Endothelial cell of umbilical vein (primary cell): Measurements from ENCODE around the gene TUBG2. TPM values are rescaled to one million over a fixed set of nuclear protein-coding genes. Genes with fewer than 3 reads are reported as not detected.

Experiments
- BruUV-seq: library from RNA; stranded (reverse); fragments of 400-500 nt; replicated peaks from 2 replicates; lab custom pipeline; 2021; lab: Mats Ljungman, UMichigan
- CTCF ChIA-PET: fragments of 300-600, 350-600 bp; sonication (Branson Sonifier 250); formaldehyde crosslinking; loops from one replicate; lab custom pipeline; 2021; ENCODE audit warnings: antibody characterized with exemption, inconsistent platforms; lab: Charles Lee
- POLR2A ChIA-PET: fragments of 300-600, 350-600 bp; sonication (Branson Sonifier 250); formaldehyde crosslinking; loops from one replicate; lab custom pipeline; 2021; ENCODE audit warnings: antibody characterized with exemption, inconsistent platforms; lab: Charles Lee
- DNase-seq: peaks from one replicate; pipeline ENCODE4 v3.0.0-alpha.2; 2011; ENCODE audit warnings: low read depth, low spot score
- FAIRE-seq: peaks from 2 replicates; lab custom pipeline; 2011; peaks lifted over from hg19 to GRCh38; lab: Jason Lieb, UNC
- H2AFZ ChIP-seq: 2 replicates; pipeline ENCODE4 v1.6.0; 2012; ENCODE audit warnings: low read depth, low read length, control low read depth, inconsistent platforms
- H3K27ac ChIP-seq: 2 replicates; pipeline ENCODE4 v1.5.1; 2011; ENCODE audit warnings: low read depth, mild to moderate bottlenecking, control low read depth, low read length, moderate library complexity; ENCODE audit not compliant: insufficient read depth
- H3K27me3 ChIP-seq, 2 experiments: 2 replicates each; pipeline versions ENCODE4 v1.6.0 to v1.6.1; 2011; ENCODE audit warnings: low read length in 2 of 2, mixed read lengths in 1 of 2; ENCODE audit not compliant: control insufficient read depth in 2 of 2, insufficient read depth in 2 of 2
- H3K36me3 ChIP-seq, 2 experiments: 2 replicates in 1 of 2; 3 replicates in 1 of 2; pipeline ENCODE4 v1.5.1; 2011; ENCODE audit warnings: low read length in 2 of 2, mild to moderate bottlenecking in 1 of 2, moderate library complexity in 1 of 2; ENCODE audit not compliant: control insufficient read depth in 2 of 2, insufficient read depth in 2 of 2; ENCODE audit errors: extremely low read depth in 1 of 2
- H3K4me1 ChIP-seq: 3 replicates; pipeline ENCODE4 v1.5.1; 2011; ENCODE audit warnings: mild to moderate bottlenecking, low read length; ENCODE audit not compliant: control insufficient read depth, insufficient read depth; ENCODE audit errors: extremely low read depth
- H3K4me2 ChIP-seq: 2 replicates; pipeline ENCODE4 v1.6.1; 2011; ENCODE audit warnings: low read length, control low read depth, mixed read lengths; ENCODE audit not compliant: insufficient read depth
- H3K4me3 ChIP-seq, 3 experiments: fragments of 200-600 bp in 1 of 3; sonication (generic), shearing (Covaris generic) in 1 of 3; replicated peaks in 1 of 3; 2 replicates each; pipeline ENCODE4 v1.5.1; 2011 to 2016; ENCODE audit warnings: control low read depth in 3 of 3, low read length in 3 of 3, mild to moderate bottlenecking in 2 of 3, inconsistent platforms in 1 of 3, low read depth in 1 of 3, moderate library complexity in 1 of 3; ENCODE audit not compliant: insufficient read depth in 1 of 3
- H3K79me2 ChIP-seq: 2 replicates; pipeline ENCODE4 v1.6.0; 2012; ENCODE audit warnings: low read length, inconsistent platforms; ENCODE audit not compliant: control insufficient read depth, insufficient read depth
- H3K9ac ChIP-seq: replicated peaks from 2 replicates; pipeline ENCODE3; 2011; ENCODE audit warnings: low read length, control low read depth; ENCODE audit not compliant: insufficient read depth; ENCODE audit errors: extremely low read depth
- H3K9me1 ChIP-seq: replicated peaks from 3 replicates; pipeline ENCODE4 v1.6.0; 2011; ENCODE audit warnings: mild to moderate bottlenecking, low read length; ENCODE audit not compliant: control insufficient read depth, insufficient read depth; ENCODE audit errors: extremely low read depth
- H3K9me3 ChIP-seq: replicated peaks from 2 replicates; pipeline ENCODE4 v1.5.1; 2012; ENCODE audit warnings: low read length, inconsistent platforms; ENCODE audit not compliant: control insufficient read depth, insufficient read depth
- H4K20me1 ChIP-seq: replicated peaks from 2 replicates; pipeline ENCODE3; 2011; ENCODE audit warnings: mild to moderate bottlenecking, low read length; ENCODE audit not compliant: control insufficient read depth, insufficient read depth; ENCODE audit errors: extremely low read depth
- EZH2 ChIP-seq: IDR thresholded peaks from 2 replicates; pipeline ENCODE4 v1.6.1; 2012; ENCODE audit warnings: borderline replicate concordance, low read depth, mild to moderate bottlenecking, moderate library complexity, low read length, inconsistent platforms; ENCODE audit not compliant: severe bottlenecking
- FOS ChIP-seq: IDR thresholded peaks from 2 replicates; pipeline ENCODE4 v1.6.1; 2011; ENCODE audit warnings: mild to moderate bottlenecking, low read length, moderate library complexity, borderline replicate concordance; ENCODE audit not compliant: insufficient read depth
- GATA2 ChIP-seq: IDR thresholded peaks from 2 replicates; pipeline ENCODE4 v1.7.0; 2011; ENCODE audit warnings: low read depth, mild to moderate bottlenecking, moderate library complexity, mixed read lengths, low read length; ENCODE audit not compliant: insufficient read length, insufficient read depth
- JUN ChIP-seq: IDR thresholded peaks from 2 replicates; pipeline ENCODE4 v1.6.1; 2011; ENCODE audit warnings: borderline replicate concordance, low read depth; ENCODE audit not compliant: insufficient read length, insufficient read depth
- MYC ChIP-seq: IDR thresholded peaks from one replicate; pipeline ENCODE4 v1.6.1; 2011; ENCODE audit warnings: mild to moderate bottlenecking, low read depth, low read length
- POLR2A ChIP-seq: IDR thresholded peaks from 2 replicates; pipeline ENCODE4 v1.6.1; 2012; ENCODE audit warnings: low read depth, mild to moderate bottlenecking, control low read depth, low read length
- POLR2AphosphoS5 ChIP-seq: IDR thresholded peaks from 2 replicates; pipeline ENCODE4 v1.6.1; 2012; ENCODE audit warnings: low read depth, mild to moderate bottlenecking, control low read depth, low read length, moderate library complexity; ENCODE audit not compliant: insufficient read depth
- dilution Hi-C: fragments of 300-500 bp; cut with MboI; formaldehyde crosslinking; loops from one replicate; pipeline ENCODE4 v1.15.0; 2019; ENCODE audit warnings: low sequenced_read_pairs; ENCODE audit not compliant: extremely low pct_ligation_motif_present
- intact Hi-C: fragments of 100-400 bp; cut with micrococcal nuclease; formaldehyde crosslinking; loops from one replicate; pipeline ENCODE4 v1.10.0; 2022
- polyA plus RNA-seq, 4 experiments: library from polyadenylated mRNA; depleted of rRNA in 3 of 4; stranded (reverse) in 3 of 4; unstranded in 1 of 4; fragments of >200 nt; gene quantifications; 2 replicates each; pipeline versions ENCODE4 v1.2.1 to v1.2.3, GENCODE V29; 2011 to 2012; ENCODE audit warnings: missing spikeins in 1 of 4
- total RNA-seq: library from RNA; stranded (reverse); gene quantifications from 2 replicates; pipeline ENCODE4 v1.2.3, GENCODE V29; 2021
- TF ChIP-seq, protein P1 (sequence below): IDR thresholded peaks from 2 replicates; pipeline ENCODE4 v1.6.1; 2011; ENCODE audit not compliant: insufficient read depth, insufficient read length
- TF ChIP-seq, protein P2 (sequence below), 2 donors: IDR thresholded peaks; 1 replicate in 1 of 2; 2 replicates in 1 of 2; pipeline ENCODE4 v1.5.1; 2011; ENCODE audit warnings: low read length in 2 of 2, mild to moderate bottlenecking in 2 of 2, moderate library complexity in 2 of 2, control low read depth in 1 of 2, inconsistent platforms in 1 of 2, low read depth in 1 of 2; ENCODE audit not compliant: insufficient read depth in 1 of 2; ENCODE audit errors: extremely low read depth in 1 of 2

Gene TUBG2
- total and polyA plus RNA-seq, 2 donors (not counting 3 experiments of a cell fraction or from before 2014, with no cell fraction given), result 13.2 to 17.7 TPM

DNA sequence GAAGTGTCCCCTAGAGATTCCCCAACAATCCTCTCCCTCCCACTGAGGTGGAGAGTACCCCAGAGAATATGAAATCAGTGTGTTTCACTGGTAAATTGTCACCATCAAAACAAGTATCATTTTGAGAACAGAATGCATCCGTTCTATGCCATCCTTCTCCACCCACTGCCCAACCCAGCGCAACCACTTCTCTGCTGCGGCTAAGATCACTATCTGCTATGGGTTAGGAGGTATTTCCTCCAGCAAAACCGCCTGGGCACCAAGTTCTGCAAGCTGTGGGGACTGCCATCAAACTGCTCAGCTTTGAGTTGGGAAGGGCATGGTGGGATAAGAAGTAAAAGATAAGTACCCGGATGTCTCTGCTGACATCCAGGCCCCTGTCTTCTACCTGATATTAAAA is 47.6 kb downstream of the TUBG2 start:
- TF ChIP-seq JUN (no peak), POLR2A (no peak)
- TF ChIP-seq, protein P1, sequence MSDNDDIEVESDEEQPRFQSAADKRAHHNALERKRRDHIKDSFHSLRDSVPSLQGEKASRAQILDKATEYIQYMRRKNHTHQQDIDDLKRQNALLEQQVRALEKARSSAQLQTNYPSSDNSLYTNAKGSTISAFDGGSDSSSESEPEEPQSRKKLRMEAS, result no peak
- Histone ChIP-seq H3K4me2 (no peak overlapping the region), H3K9me3 (no peaks in the 10 kb centered on the region), H4K20me1 (no peaks in the 10 kb centered on the region), H3K36me3 (peaks cover 13 to 50% of the 10 kb centered on the region in 2 experiments), H3K27ac (no peak overlapping the region), H3K79me2 (no peaks in the 10 kb centered on the region), H3K9me1 (no peaks in the 10 kb centered on the region), H3K4me1 (no peaks in the 10 kb centered on the region), H3K9ac (no peak overlapping the region), H3K4me3 (no peak overlapping the region), H3K27me3 (no peaks in the 10 kb centered on the region), H2AFZ (no peak overlapping the region)
- ChIA-PET POLR2A (no interaction called here), CTCF (interaction anchor here (0.9 to 1.3 kb wide), 2 partner anchors 57 to 128 kb away, joined by 3 read pairs; no protein-coding TSS in a partner anchor)
- dilution Hi-C loops (no loop called here), intact Hi-C loops (no loop called here)
- BruUV-seq, result no TSS peak
- FAIRE-seq (no peak), DNase-seq (no peak)

DNA sequence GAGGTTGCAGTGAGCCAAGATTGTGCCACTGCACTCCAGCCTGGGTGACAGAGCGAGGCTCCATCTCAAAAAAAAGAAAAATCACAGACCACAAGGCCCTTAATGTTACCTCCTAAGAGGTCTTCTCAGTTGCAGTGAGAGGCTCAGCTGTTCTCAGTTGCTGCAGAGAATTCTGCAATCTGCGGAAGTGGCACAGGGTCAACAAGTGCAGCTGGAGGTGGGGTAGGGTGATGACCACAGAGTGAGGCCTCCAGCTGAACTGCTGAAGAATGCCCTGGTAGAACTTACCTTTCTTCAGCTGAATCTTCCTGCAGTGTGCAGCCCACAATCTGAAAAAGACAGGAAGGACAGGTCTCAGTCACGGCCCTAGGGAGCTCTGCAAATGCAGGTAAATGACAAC is 49.5 kb downstream of the TUBG2 start:
- Histone ChIP-seq H3K27me3 (no peaks in the 10 kb centered on the region), H3K9ac (no peak overlapping the region), H3K36me3 (peaks cover 15 to 50% of the 10 kb centered on the region in 2 experiments), H3K4me1 (no peaks in the 10 kb centered on the region), H3K9me3 (no peaks in the 10 kb centered on the region), H4K20me1 (no peaks in the 10 kb centered on the region), H2AFZ (no peak overlapping the region), H3K27ac (no peak overlapping the region), H3K4me2 (no peak overlapping the region), H3K4me3 (no peak overlapping the region), H3K9me1 (no peaks in the 10 kb centered on the region), H3K79me2 (no peaks in the 10 kb centered on the region)
- ChIA-PET POLR2A (no interaction called here), CTCF (interaction anchor here (1.8 to 2.6 kb wide), 2 partner anchors 55 to 130 kb away, joined by 4 to 21 read pairs; partner anchors contain the start of gene PSMC3IP)
- no peak for FAIRE-seq
- DNase-seq, result no peak
- intact Hi-C loops (no loop called here), dilution Hi-C loops (no loop called here)
- TF ChIP-seq, protein P2, sequence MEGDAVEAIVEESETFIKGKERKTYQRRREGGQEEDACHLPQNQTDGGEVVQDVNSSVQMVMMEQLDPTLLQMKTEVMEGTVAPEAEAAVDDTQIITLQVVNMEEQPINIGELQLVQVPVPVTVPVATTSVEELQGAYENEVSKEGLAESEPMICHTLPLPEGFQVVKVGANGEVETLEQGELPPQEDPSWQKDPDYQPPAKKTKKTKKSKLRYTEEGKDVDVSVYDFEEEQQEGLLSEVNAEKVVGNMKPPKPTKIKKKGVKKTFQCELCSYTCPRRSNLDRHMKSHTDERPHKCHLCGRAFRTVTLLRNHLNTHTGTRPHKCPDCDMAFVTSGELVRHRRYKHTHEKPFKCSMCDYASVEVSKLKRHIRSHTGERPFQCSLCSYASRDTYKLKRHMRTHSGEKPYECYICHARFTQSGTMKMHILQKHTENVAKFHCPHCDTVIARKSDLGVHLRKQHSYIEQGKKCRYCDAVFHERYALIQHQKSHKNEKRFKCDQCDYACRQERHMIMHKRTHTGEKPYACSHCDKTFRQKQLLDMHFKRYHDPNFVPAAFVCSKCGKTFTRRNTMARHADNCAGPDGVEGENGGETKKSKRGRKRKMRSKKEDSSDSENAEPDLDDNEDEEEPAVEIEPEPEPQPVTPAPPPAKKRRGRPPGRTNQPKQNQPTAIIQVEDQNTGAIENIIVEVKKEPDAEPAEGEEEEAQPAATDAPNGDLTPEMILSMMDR (IDR thresholded peaks at IDR 0.05; ENCODE audit: extremely low read depth in 1 of 2, insufficient read depth in 1 of 2, low read depth in 1 of 2, low read length in 2 of 2), result no peak
- TF ChIP-seq MYC, result no peak
- TF ChIP-seq, protein P1, result no peak
- TF ChIP-seq POLR2AphosphoS5, result no peak
- no peak for TF ChIP-seq POLR2A
- TF ChIP-seq FOS, result no peak
- TF ChIP-seq JUN, result no peak
- TF ChIP-seq EZH2, result no peak
- TF ChIP-seq GATA2, result no peak
- BruUV-seq, result no TSS peak
